ENCODE measurements around the gene PAX2. TPM values are rescaled to one million over a fixed set of nuclear protein-coding genes. Genes with fewer than 3 reads are reported as not detected.

The PAX2 gene
- polyA plus RNA-seq, 3 donors, result not detected

DNA sequence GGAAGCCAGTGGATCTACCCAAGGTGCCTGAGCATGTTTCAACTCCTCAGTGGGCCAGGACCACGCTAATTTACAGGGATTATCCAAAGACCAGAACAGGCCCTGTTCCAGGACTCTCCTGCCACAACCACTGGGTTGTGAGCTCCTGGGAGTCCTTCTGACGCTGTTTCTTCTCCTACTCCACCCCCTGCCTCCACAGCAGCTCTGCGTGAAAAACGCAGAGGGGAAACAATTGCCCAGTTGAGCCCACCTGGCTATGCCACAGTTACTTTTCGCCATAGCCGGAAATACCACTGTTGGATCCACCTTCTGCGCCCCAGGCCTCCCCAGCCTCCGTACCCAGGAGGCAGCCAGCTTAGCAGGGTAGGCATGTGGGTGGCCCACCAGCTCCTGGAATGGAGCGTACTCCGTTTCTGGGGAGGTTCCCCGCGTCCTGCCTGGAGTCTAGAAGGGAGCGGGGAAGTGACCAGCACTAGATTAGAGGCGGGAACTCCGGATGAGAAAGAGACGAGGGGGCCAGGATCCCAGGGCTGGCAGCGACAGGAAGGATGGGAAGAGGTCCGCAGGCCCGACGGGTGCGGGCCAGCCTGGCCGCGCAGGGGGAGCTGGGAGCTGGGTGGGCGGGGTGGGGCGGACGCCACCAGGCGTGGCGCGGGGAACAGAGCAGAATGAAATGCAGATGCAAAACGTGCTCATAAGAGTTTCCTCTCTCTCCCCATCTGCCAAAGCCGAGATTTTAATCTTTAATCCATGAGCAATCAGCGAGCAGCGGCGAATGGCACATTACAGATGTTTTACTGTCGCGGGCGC lies 32.1 kb upstream of the PAX2 start:
- H3K27me3 ChIP-seq (ENCODE audit: control insufficient read depth in 2 of 2, insufficient read depth in 2 of 2, low read length in 2 of 2), result peaks cover 86 to 98% of the 10 kb centered on the region in 2 donors
- no peak overlapping the region for H2AFZ ChIP-seq (ENCODE audit: insufficient read depth, low read depth, low read length, poor library complexity, severe bottlenecking)
- no peak overlapping the region for H3K4me3 ChIP-seq (replicated peaks in 1 of 3; ENCODE audit: low read depth in 2 of 3, low read length in 3 of 3)
- no peak overlapping the region for H3K9ac ChIP-seq (ENCODE audit: insufficient read depth, low read length, poor library complexity, severe bottlenecking)
- DNase-seq, result no peak
- H3K4me1 ChIP-seq (ENCODE audit: control insufficient read depth in 1 of 2, insufficient read depth in 2 of 2, low read length in 2 of 2), result no peaks in the 10 kb centered on the region
- no peaks in the 10 kb centered on the region for H3K79me2 ChIP-seq (ENCODE audit: insufficient read depth, low read length)
- Mint-ChIP-seq H3K4me3 (peak overlapping the region in 1 of 2 donors; percentile 81), H3K27me3 (ENCODE audit: low read depth in 3 of 3) (peaks cover 94 to 97% (median 96%) of the 10 kb centered on the region in 3 donors), H3K4me1 (peaks cover 5% of the 10 kb centered on the region), H3K36me3 (peaks cover 2 to 8% of the 10 kb centered on the region in 2 donors), H3K9me3 (peaks cover 0 to 35% (median 10%) of the 10 kb centered on the region in 7 donors), H3K27ac (no peak overlapping the region)
- no peak overlapping the region for H3K4me2 ChIP-seq (replicated peaks; ENCODE audit: extremely low read depth, low read length, poor library complexity, severe bottlenecking)
- intact Hi-C loops (cut with micrococcal nuclease), result no loop called here
- no peaks in the 10 kb centered on the region for H4K20me1 ChIP-seq (ENCODE audit: insufficient read depth, low read length)
- H3K27ac ChIP-seq (ENCODE audit: low read depth in 1 of 2, low read length in 2 of 2), result no peak overlapping the region
- WGBS (ENCODE audit: insufficient coverage), result 11% methylated on average over 33 of the region's 37 CpGs
- TF ChIP-seq CTCF (IDR thresholded peaks at IDR 0.05), result no peak
- peaks cover 0 to 58% of the 10 kb centered on the region in 2 donors for H3K9me3 ChIP-seq (replicated peaks in 1 of 2; ENCODE audit: control insufficient read depth in 1 of 2, insufficient read depth in 1 of 2, low read length in 2 of 2)
- H3K36me3 ChIP-seq (replicated peaks in 1 of 2; ENCODE audit: control insufficient read depth in 1 of 2, insufficient read depth in 2 of 2, low read length in 2 of 2), result no peaks in the 10 kb centered on the region

DNA sequence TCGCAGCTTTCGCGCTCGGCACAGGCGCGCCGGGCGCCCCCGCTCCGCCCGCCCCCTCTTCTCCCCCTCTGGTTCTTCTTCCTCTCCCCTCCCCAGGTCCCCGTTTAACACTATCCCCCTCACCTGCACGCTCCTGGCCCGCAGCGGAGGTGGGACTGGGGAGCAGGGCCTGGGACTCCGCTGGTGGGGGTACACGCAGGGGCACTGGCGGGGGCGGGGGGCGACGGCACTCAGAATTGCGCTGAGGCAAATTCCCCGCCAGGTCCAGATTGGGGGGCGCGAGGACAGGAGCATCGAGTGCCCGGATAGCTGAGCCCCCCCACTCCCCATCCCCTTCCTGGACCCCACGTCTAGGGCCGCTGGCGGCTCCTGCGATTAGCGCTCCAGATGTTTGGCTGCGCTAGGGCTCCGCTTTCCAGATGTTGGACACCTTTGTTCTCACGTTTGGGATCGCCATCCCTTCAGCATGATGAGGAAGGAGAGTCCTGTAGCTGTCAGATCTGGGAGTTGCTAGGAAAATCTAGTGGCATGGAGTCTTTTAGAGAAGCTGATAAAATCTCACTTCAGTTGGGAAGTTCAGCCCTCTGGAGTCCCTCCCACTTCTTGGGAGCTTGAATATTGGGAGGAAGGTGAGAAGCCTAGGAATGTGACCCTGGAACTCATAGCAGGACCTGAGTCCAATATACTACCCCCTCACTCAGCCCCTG lies 31.4 kb upstream of the PAX2 start:
- H3K27ac Mint-ChIP-seq, result no peak overlapping the region
- peaks cover 0 to 32% (median 10%) of the 10 kb centered on the region in 7 donors for H3K9me3 Mint-ChIP-seq
- no peak overlapping the region for H3K4me2 ChIP-seq (replicated peaks; ENCODE audit: extremely low read depth, low read length, poor library complexity, severe bottlenecking)
- TF ChIP-seq CTCF (IDR thresholded peaks at IDR 0.05), result no peak
- DNase-seq, result no peak
- H3K79me2 ChIP-seq (ENCODE audit: insufficient read depth, low read length), result no peaks in the 10 kb centered on the region
- no peak overlapping the region for H3K4me3 ChIP-seq (replicated peaks in 1 of 3; ENCODE audit: low read depth in 2 of 3, low read length in 3 of 3)
- no peaks in the 10 kb centered on the region for H3K36me3 ChIP-seq (replicated peaks in 1 of 2; ENCODE audit: control insufficient read depth in 1 of 2, insufficient read depth in 2 of 2, low read length in 2 of 2)
- H3K9ac ChIP-seq (ENCODE audit: insufficient read depth, low read length, poor library complexity, severe bottlenecking), result no peak overlapping the region
- intact Hi-C loops (cut with micrococcal nuclease), result no loop called here
- WGBS (ENCODE audit: insufficient coverage), result 4% methylated on average over 18 of the region's 36 CpGs
- H3K9me3 ChIP-seq (replicated peaks in 1 of 2; ENCODE audit: control insufficient read depth in 1 of 2, insufficient read depth in 1 of 2, low read length in 2 of 2), result peaks cover 0 to 57% of the 10 kb centered on the region in 2 donors
- peak overlapping the region in 1 of 2 donors; percentile 83 for H3K4me3 Mint-ChIP-seq
- no peaks in the 10 kb centered on the region for H3K4me1 ChIP-seq (ENCODE audit: control insufficient read depth in 1 of 2, insufficient read depth in 2 of 2, low read length in 2 of 2)
- H3K27ac ChIP-seq (ENCODE audit: low read depth in 1 of 2, low read length in 2 of 2), result no peak overlapping the region
- H2AFZ ChIP-seq (ENCODE audit: insufficient read depth, low read depth, low read length, poor library complexity, severe bottlenecking), result no peak overlapping the region
- H3K36me3 Mint-ChIP-seq, result peaks cover 2 to 8% of the 10 kb centered on the region in 2 donors
- peaks cover 92 to 98% (median 97%) of the 10 kb centered on the region in 3 donors for H3K27me3 Mint-ChIP-seq (ENCODE audit: low read depth in 3 of 3)
- no peaks in the 10 kb centered on the region for H4K20me1 ChIP-seq (ENCODE audit: insufficient read depth, low read length)
- peaks cover 5% of the 10 kb centered on the region for H3K4me1 Mint-ChIP-seq
- H3K27me3 ChIP-seq (ENCODE audit: control insufficient read depth in 2 of 2, insufficient read depth in 2 of 2, low read length in 2 of 2), result peaks cover 89 to 98% of the 10 kb centered on the region in 2 donors

Data from CD14-positive monocyte (primary cell).